GM21390 (cell line): Measurements from ENCODE around the gene LILRB3.
A peak's percentile ranks its signal among the peaks of the same experiment; 100 is the strongest.
"Not testable (repeated sequence)": the region's sequence is repeated elsewhere in the genome, so short reads cannot be mapped to it uniquely, and the experiment has no call there.

Experiments used
- ATAC-seq: cut with Tn5 transposase; IDR thresholded peaks from one replicate; pipeline ENCODE4 v1.9.1; 2021; ENCODE audit not compliant: unreplicated experiment

The LILRB3 gene

DNA sequence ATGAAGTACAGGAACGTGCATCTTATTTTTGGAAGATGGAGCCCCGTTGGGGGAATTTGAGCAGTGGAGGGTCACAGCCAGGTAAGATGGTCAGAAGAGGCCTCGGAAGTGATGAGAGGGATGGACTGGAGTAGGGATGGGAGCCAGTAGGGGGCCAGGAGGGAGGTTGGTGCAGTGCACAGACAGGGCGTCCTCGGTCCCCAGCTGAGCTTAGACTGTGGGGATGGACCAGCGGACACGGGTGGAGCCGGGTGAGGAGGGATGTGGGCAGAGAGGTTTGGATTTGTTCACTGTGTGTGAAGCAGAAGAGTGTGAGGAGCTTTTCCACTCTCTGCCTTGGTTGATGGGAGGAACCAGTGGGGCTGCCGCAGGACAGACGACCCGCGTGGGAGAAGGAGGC is 11.6 kb downstream of the LILRB3 start:
- no peak for ATAC-seq

DNA sequence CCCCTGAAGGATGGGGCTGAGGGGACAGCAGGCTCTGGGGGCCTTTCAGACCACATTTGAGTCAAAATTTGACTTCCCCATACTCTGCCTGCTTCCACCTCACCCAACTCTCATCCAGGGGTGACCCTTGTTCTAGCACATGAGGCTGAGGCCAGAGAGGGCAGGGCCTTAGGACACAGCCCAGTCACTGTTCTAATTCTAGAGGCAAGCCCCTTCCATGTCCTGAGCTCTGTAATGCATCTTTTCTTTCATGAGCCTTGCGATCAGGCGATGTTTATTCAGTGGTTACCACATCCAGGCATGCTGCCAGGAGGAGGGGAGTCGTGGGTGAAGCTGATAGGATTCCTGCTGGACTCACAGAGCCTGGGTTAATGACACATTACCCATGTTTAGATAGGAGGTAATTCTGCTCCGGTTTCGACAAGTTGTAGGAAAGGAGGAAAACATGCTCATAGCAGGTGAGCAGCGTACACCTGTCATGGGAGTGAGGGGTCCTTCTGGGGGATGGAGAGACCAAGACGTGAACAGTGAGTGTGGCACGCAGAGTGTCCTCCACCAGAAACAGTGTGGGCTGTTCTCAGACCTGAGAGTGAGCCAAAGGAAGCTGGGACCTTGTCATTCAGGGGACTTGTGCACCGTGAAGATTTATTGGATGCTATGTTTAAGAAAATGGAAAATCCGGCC is 12.9 kb downstream of the LILRB3 start:
- no peak for ATAC-seq

DNA sequence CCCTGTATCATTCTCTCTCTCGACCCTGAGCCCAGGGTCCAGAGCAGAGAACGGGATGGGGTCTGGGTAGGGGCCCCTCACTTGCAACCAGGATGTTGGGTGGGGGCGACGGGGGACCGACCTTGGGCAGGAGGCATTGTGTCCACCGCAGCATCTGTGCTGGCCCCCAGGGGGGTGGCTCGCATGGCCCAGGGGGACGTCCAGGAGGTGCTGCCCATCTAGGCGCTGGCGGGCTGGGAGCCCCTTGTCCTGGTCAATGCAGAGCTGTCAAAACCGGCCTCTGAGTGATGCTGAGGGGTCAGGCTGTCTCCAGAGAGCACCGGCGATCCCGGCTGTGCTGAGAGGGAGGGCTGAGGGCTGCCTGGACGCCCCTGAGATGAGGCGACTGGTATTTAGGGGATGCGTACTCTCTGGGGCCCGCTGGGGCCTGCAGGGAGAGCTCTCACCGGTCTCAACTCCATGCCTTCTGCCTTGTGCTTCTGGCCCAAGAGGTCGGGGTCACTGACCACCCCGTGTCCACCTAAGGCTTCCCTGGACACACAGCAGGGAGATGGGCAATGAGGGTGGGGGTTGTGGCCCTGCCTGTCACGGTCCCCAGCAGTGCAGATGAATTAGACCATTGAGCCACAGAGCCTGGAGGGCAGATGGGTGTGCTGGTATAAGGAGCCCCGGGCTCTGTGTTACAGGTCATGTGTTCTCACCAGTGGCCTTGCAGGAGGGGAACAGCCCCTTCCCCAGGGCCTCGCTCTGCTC is 13.6 kb downstream of the LILRB3 start:
- no peak for ATAC-seq

DNA sequence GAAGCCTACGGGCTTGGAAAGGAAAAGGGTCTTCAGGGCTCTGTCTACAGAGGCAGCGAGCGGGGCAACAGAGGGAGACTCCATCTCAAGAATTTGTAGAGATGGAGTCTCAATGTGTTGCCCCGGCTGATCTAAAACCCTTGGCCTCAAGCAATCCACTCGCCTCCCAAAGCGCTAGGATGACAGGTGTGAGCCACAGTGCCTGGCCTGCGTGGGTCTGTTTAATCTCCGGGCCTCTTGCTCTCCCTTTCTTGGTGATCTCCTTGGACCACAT is 14.1 kb downstream of the LILRB3 start:
- no peak for ATAC-seq

DNA sequence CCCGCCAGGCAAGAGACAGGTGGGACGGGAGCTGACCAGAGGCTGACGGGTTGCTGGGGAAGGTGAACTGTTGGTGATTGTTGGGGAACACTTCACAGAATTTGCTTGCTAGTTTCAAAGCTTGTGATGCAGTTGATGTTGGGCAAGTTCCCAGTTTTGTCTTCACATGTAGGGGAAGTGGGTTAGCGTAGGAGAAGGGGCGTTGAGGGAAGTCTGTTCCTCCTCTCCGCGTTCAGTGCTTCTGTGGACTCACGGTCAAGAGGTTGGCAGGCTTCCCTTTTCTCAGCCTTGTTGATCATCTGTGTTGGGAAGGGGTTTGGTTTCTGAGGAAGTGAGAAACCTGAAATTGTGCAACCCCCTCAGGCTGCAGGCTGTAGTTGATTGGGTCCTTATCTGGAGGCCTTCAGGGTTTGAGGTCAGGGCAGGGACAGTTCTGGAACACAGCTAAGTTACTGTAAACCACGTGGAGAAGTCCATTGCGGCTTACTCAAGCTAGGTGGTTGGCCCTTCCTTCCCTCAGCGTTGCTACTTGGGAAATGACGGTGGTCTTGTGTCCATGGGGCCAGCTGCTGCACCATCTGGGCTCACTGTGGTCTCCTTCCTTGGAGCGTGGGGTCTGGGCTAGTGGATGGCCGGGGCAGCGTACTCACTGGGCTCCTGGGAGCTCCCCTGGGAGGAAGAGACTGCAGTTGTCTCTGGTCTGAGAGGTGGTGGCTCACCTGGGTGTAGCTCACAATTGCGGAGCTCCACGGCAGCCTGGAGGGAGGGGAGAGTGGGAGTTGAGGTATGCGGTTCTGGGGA is 14.6 kb downstream of the LILRB3 start:
- ATAC-seq = peak; percentile 42

DNA sequence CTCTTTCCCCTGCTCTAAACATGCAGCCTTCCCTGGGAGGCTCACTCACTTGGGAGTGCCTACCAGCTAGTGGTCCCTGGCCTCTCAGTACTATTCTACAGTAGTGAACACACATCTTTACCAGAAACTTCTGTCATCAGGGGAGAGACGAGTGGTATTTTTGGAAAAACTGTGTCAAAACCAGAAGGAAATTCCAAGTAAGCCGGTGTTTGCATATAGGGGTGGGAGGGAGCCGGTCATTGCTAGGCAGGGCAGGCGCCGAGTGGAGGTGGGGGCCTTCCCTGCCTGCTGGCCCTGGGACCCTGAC is 15.2 kb downstream of the LILRB3 start:
- no peak for ATAC-seq

DNA sequence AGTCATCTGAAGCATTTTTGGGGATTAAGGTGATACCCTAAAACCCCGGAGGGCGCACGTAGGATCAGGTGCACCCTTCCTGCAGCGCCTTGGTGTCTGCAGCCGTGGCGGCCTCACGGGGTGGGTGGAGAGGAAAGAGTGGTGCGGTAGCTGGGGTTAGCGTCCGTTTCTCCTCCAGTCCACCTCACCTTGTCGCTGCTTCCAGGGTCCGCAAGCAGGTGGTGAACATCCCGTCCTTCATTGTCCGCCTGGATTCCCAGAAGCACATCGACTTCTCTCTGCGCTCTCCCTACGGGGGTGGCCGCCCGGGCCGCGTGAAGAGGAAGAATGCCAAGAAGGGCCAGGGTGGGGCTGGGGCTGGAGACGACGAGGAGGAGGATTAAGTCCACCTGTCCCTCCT is 15.6 kb downstream of the LILRB3 start:
- not testable (repeated sequence) for ATAC-seq

DNA sequence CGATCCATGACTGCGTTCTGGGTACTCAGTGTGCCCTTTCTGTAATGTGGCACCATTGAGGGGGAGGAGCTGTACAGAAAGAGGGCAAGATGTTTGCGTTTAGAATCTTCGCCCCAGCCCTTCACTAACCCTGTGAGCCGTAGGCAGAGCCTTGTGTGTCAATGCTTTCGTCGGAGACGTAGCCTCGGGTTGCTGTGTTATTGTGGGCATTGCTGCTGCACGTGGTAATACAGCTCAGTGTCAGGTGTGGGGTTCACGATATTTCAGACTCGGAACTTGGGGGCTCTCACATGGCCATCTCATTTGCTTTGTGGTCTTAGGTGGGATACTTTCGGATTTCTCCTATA is 16.0 kb downstream of the LILRB3 start:
- no peak for ATAC-seq

DNA sequence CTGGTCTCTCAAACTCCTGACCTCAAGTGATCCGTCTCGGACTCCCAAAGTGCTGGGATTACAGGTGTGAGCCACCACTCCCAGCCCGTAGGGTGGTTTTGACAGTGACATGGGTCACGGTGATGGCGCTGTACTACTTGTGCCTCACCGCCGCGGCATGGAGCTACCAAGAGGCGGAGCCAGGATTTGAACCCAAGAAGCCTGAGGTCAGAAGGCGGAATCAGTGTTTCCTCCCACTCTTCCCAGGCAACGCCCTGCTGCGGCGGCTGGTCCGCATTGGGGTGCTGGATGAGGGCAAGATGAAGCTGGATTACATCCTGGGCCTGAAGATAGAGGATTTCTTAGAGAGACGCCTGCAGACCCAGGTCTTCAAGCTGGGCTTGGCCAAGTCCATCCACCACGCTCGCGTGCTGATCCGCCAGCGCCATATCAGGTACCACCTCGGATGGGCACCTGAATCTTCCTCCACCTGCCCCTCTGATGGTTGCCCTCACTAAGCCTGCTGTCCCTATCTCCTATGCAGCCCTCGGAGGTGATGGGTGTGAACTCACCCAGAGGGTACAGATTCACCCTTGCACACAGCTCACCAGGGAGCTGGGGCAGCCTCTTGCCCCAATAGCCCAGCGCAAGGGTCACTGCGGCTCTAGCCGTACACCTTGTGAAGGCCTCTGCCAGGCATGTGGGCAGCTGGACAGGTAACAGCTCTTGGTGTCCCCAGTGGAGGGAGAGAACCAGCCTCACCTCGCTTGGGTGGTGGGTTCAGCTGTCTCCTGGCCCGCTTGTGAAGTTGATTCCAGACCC is 16.6 kb downstream of the LILRB3 start:
- no peak for ATAC-seq

DNA sequence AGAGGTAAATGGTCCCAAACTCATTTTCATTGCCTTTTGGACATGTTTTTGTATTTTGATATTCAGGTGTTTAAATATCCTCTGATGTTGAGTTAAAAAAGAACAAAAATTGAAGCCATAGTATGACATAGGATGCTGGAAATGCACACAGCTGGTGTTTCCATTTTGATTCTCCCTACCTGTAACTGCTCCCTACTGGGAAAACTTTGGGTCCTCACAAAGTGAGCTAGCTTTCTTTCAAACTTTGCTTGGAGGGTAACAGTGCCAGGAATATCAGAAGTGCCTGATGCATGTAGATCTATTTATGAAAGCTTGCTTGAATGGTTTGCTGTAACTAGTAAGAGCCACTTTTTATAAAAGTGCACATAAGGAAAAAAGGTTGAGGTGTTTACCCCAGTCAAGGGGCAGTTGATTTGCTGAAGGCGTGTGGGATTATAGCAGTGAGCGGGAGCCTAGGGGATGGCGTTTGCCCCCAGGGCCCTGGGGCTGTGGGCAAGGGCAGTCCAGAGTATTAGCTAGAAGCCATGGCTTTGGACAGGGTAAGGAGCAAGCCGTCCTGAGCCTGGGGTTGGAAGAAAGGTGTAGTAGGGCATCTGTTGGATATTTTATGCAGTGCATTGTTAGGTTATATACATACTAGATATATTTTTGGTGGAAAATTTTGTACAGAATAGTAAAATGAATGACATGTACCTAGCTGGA is 17.9 kb downstream of the LILRB3 start:
- no peak for ATAC-seq

DNA sequence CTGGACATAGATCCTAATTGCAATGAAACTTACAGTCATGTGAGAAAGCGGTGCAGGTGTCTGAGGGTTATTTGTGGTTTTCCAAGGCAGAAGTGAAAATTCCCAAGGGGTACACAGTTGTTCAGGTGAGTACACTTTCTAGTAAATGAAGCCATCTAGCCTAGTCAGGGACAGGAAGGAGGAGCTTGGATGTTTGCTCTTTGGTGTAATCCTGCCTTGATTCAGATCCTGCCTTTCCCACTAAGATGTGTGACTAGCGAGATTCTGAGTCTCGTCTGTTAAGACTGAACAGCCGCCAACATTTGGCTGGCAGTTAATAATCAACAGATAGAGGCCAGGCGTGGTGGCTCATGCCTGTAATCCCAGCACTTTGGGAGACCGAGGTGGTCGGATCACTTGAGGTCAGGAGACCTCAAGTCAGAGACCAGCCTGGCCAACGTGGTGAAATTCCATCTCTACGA is 19.6 kb downstream of the LILRB3 start:
- no peak for ATAC-seq

DNA sequence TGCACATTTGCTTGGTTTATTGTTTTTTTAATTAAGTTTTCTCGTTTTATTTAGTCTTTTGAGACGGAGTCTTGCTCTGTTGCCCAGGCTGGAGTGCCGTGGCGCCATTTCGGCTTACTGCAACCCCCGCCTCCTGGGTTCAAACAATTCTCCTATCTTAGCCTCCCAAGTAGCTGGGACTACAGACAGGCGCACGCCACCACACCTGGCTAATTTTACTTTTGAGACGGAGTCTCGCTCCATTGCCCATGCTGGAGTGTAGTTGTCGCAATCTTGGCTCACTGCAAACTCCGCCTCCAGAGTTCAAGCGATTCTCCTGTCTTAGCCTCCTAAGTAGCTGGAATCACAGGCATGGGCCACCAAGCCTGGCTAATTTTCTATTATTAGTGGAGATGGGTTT is 20.8 kb downstream of the LILRB3 start:
- ATAC-seq = no peak

DNA sequence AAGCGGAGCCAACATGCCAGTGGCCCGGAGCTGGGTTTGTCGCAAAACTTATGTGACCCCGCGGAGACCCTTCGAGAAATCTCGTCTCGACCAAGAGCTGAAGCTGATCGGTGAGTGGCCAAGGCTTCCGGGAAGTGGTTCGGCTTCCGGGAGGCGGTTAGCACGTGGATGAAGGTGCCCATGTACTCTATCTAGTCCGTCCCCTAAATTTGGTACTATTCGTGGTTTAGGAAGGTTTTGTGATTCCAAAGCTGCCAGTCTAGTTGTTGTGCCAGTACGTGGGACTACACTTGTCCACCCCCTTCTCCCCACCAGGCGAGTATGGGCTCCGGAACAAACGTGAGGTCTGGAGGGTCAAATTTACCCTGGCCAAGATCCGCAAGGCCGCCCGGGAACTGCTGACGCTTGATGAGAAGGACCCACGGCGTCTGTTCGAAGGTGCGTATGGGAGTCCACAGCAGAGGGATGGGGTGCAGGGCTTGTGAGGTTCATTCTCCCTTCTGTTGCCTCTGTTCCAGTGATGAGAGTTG is 21.6 kb downstream of the LILRB3 start:
- no peak for ATAC-seq

DNA sequence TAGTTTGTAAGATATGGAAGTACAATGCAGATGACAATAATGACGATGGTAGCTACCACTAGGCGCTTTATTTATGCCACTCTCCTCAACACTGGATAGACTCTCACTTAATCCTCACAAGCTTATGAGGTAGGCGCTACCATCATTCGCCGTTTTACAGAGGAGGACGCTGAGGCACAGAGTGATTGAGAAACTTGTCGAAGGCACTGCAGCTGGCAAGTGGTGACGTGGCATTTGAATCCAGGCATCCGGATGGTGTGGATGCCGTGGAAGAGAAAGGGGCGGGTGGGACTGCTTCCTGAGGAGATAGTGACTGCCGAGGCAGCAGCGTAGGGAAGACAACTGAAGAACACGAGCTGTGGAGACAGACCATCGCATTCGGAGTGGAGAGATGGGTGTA is 23.4 kb downstream of the LILRB3 start:
- ATAC-seq = no peak

DNA sequence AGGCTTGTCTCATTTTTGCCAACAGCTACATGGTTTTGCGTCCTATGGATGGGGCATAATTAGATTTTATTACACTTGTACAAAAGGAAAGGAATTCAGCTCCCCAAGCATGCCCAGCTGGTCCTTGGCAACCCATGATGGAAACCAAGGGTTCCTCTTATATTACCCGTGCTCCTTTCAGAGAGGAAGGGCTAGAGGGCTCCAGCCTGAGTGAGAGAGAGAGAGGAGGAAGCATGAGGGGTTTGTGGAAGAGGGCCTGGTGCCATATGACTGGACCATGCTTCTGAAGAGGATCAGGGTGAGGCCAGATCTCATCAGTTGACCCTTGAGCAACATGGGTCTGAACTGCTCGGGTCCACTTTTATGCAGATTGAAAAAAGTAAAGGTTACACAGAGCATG is 25.7 kb downstream of the LILRB3 start:
- ATAC-seq = no peak

DNA sequence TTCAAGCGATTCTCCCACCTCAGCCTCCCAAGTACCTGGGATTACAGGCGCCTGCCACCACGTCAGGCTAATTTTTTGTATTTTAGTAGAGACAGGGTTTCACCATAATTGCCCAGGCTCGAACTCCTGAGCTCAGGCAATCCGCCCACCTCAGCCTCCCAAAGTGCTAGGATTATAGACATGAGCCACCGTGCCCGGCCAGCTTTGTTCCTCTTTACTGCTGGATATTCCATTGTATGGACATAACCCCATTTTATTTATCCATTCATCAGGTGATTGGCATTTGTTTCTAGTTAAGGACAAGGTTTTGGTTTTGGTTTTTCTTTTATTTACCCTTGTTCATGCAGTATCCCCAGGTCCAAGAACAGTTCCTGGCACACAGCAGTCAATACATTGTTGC is 26.3 kb downstream of the LILRB3 start:
- ATAC-seq = no peak

DNA sequence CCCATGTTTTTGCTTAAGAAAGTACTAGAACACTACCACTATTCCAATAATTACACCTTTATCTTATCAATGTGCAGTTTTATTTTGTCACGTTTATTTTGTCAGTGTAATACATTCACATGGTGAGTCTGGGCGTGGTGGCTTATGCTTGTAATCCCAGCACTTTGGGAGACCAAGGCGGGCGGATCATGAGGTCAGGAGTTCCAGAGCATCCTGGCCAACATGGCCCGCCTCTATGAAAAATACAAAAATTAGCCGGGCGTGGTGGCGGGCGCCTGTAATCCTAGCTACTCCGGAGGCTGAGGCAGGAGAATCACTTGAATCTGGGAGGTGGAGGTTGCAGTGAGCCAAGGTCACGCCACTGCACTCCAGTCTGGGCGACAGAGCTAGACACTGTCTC is 28.3 kb downstream of the LILRB3 start:
- ATAC-seq = not testable (repeated sequence)

DNA sequence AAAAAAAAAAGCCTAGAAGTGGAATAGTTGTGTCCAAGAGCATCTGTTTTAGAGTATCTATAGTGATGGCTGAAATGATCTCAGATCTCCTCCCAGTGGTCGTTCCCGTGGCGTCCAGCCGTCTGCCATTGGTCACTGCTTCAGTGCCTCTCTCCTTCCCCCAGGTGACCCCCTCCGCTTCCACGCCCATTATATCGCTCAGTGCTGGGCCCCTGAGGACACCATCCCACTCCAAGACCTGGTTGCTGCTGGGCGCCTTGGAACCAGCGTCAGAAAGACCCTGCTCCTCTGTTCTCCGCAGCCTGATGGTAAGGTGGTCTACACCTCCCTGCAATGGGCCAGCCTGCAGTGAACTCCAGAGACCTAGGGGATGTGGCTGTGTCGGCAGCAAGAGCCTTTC is 29.8 kb downstream of the LILRB3 start:
- no peak for ATAC-seq

DNA sequence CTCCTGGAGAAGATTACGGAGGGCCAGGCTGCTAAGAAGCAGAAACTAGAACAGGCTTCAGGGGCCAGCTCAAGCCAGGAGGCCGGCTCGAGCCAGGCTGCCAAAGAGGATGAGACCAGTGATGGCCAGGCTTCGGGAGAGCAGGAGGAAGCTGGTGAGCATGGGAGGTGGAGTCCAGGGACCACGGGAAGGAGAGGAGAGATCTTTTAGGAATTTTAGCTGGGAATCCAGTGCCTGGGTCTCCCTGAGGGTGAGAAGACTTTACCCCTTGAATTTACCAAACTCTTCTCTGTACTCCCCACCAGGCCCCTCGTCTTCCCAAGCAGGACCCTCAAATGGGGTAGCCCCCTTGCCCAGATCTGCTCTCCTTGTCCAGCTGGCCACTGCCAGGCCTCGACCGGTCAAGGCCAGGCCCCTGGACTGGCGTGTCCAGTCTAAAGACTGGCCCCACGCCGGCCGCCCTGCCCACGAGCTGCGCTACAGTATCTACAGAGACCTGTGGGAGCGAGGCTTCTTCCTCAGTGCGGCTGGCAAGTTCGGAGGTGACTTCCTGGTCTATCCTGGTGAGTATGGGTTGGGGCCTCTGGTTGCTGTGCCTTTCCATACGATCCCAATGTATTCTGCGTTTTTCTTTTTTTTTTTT is 30.9 kb downstream of the LILRB3 start:
- ATAC-seq = no peak
